NB4 (cell line): Measurements from ENCODE around the gene TMEM17.

Experiments
- DNase-seq: peaks from one replicate; pipeline ENCODE4 v3.0.0; 2010; ENCODE audit warnings: low read depth
- H3K4me3 ChIP-seq: one replicate; pipeline ENCODE4 v1.5.1; 2011; ENCODE audit warnings: mild to moderate bottlenecking, low read depth, low read length, moderate library complexity
- MYC ChIP-seq: IDR thresholded peaks from 2 replicates; pipeline ENCODE4 v1.6.1; 2011; ENCODE audit warnings: low read depth, low read length
- POLR2A ChIP-seq: IDR thresholded peaks from 2 replicates; pipeline ENCODE4 v1.6.1; 2011; ENCODE audit warnings: mild to moderate bottlenecking; ENCODE audit not compliant: insufficient read length; ENCODE audit errors: extremely low read depth
- TF ChIP-seq, protein P1 (sequence below): IDR thresholded peaks from 2 replicates; pipeline ENCODE4 v1.6.1; 2011; ENCODE audit warnings: low read depth, low read length
- TF ChIP-seq, protein P2 (sequence below): IDR thresholded peaks from one replicate; pipeline ENCODE4 v1.5.1; 2012; ENCODE audit warnings: low read depth, low read length

Gene TMEM17

DNA sequence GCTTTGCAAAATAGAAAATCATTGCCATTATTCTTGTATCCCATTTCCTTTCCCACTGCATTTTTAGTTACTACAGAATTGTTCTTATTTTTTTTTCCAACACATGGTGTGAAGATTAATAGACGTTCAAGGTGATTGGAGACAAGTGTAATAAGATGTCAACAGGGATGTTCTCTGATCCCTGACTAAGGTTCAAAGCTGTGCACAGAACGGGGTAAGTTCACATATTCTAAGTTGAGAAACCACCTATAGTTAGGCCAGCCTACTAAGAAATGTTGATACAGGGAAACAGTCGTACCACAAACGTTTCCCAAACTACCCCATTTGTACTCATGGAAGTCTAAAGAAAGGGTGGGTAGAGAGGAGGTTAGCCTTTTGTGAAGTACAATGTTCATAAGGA lies 6.4 kb upstream of the TMEM17 start:
- TF ChIP-seq, protein P1, sequence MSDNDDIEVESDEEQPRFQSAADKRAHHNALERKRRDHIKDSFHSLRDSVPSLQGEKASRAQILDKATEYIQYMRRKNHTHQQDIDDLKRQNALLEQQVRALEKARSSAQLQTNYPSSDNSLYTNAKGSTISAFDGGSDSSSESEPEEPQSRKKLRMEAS, result no peak
- TF ChIP-seq POLR2A (no peak), MYC (no peak)
- TF ChIP-seq, protein P2, sequence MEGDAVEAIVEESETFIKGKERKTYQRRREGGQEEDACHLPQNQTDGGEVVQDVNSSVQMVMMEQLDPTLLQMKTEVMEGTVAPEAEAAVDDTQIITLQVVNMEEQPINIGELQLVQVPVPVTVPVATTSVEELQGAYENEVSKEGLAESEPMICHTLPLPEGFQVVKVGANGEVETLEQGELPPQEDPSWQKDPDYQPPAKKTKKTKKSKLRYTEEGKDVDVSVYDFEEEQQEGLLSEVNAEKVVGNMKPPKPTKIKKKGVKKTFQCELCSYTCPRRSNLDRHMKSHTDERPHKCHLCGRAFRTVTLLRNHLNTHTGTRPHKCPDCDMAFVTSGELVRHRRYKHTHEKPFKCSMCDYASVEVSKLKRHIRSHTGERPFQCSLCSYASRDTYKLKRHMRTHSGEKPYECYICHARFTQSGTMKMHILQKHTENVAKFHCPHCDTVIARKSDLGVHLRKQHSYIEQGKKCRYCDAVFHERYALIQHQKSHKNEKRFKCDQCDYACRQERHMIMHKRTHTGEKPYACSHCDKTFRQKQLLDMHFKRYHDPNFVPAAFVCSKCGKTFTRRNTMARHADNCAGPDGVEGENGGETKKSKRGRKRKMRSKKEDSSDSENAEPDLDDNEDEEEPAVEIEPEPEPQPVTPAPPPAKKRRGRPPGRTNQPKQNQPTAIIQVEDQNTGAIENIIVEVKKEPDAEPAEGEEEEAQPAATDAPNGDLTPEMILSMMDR, result no peak
- no peak overlapping the region for H3K4me3 ChIP-seq
- no peak for DNase-seq

DNA sequence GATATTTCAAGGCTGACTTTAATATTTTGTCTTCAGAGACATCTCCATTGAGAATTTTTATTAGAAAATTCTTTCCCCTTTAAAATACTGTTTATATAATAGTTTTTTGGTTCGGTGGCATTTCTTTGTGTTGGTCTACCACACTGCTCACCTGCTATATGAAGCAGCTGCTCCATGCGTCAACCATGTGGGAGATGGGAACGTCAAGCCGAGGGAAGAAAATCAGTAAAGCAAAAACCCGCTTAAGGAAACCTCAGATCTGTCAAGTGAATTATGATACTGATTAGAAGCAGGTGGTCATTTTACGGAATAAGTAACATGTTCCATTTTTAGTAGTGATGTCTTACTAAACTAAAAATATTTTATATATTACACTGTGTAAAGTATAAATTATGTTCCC lies 5.6 kb upstream of the TMEM17 start:
- DNase-seq, result no peak
- no peak overlapping the region for H3K4me3 ChIP-seq
- TF ChIP-seq MYC (no peak), POLR2A (no peak)
- TF ChIP-seq, protein P2, result no peak
- TF ChIP-seq, protein P1, result no peak

DNA sequence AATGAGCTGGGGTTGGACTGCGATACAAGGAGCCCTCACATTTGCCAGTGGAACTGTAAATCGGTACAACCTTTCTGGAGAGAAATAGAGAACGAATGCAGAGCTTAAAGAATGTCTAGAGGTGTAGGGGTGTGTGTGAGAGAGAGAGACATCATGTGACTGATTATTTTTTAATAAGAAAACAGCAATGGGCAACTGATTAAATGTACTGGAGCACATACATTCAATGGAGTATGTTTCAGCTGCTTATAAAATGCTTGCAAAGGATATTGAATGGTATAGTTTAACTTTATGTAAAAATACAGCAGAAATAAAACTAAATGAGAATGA lies 391 bp upstream of the TMEM17 start:
- H3K4me3 ChIP-seq, result peak overlapping the region; percentile 67
- no peak for DNase-seq
- TF ChIP-seq POLR2A (no peak), MYC (no peak)
- TF ChIP-seq, protein P1, result no peak
- TF ChIP-seq, protein P2, result no peak

DNA sequence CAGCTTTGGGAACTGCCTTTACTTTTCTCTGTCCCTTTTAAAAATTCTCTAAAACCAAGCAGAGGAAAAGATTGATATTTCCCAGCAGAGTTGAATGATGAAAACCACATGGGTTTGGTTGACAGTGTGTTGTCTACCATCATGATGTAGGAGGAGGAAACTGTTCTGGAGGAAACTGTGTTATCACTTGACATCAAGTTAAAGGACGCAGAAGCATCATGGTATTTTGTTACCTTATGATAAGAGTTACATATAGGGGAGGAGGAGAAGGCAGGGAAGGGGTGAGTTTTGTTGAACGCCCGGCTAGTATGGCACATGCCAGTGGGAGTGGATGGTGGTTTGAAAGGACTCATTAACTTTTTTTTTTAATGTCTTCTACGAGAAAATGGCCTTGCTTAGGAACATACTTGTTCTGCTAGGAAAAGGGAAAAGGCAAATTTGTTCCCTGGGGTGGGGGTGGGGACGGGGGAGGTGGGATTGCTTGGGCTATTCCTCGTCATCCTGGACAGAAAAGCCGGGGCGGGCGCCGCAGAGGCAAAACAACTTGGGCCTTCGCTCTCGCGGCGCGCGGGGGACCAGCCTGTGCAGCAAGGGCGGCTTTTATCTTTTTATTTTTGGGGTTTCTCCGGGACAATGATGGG lies 766 bp downstream of the TMEM17 start:
- TF ChIP-seq POLR2A (no peak), MYC (no peak)
- TF ChIP-seq, protein P2, result no peak
- TF ChIP-seq, protein P1, result no peak
- DNase-seq, result peak; percentile 9
- no peak overlapping the region for H3K4me3 ChIP-seq

DNA sequence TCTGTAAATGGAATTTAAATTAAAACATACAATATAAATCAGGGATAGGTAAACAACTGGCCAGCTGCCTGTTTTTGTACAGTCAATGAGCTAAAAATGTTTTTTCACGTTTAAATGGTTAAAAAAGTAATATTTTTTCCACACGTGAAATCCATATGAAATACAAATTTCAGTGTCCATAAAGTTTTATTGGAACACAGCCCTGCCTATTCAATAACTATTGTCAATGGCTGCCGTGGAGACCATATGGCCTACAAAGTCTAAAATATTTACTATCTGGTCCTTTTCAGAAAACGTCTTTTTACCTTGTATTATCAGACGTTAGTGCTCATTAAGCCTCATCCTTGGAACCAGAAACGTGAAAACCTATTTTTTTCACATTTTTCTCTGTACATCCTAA lies 1.3 kb downstream of the TMEM17 start:
- DNase-seq, result no peak
- TF ChIP-seq, protein P1, result no peak
- TF ChIP-seq, protein P2, result no peak
- no peak for TF ChIP-seq MYC
- no peak for TF ChIP-seq POLR2A
- no peak overlapping the region for H3K4me3 ChIP-seq

DNA sequence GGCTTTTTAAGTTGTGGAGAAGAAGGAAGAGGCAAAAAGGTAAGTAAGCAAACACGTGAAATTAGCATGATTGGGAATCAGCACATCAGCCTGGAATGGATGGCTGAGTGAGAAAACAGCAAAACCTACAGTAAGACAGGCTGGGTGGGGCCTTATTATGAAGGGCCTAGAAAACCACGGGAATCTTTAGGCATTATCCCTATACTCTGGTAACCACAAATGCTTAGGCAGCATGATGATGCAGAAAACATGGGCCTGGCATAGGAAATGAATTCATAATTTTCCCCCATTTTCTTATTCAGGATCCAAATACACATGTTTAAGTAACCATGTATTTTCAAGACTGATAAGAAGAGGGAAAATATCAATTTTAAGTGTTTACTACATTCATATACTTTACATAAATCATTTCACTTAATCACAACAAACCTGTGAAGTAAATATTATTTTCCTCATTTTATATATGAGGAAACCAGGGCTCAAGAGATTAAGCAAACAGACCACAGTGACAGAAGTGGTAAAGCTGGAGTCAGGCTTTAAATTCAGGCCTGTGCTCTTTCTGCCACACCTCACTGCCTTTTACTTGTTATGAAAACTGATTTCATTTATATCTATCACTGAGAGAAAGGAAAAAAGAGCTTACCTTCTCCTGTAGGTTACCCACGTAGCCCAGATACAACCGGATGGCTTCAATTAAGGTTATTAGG lies 4.0 kb downstream of the TMEM17 start:
- H3K4me3 ChIP-seq, result no peak overlapping the region
- TF ChIP-seq MYC (no peak), POLR2A (no peak)
- TF ChIP-seq, protein P2, result no peak
- TF ChIP-seq, protein P1, result no peak
- no peak for DNase-seq
